Activated CD4-positive, alpha-beta T cell treated with anti-CD3 and anti-CD28 coated beads, Interleukin-2, amount 50 U/mL, for 4 hours (primary cell): ENCODE results near the gene SAFB2.

ENCODE experiments used
- DNase-seq, 2 experiments: peaks; one replicate each; pipeline ENCODE4 v3.0.0-alpha.2; 2020

Gene SAFB2

GRCh38 chr19:5578097-5578846, 44.3 kb downstream of the SAFB2 start:
- peak; percentile 53 for DNase-seq

- no peak for DNase-seq
Measured at GRCh38 chr19:5575590-5575989, 47.0 kb downstream of the SAFB2 start.

GRCh38 chr19:5572556-5573286, 49.9 kb downstream of the SAFB2 start:
- DNase-seq: no peak

GRCh38 chr19:5571777-5572176, 50.8 kb downstream of the SAFB2 start:
- no peak for DNase-seq

- DNase-seq: no peak
Measured at GRCh38 chr19:5567970-5568407, 54.6 kb downstream of the SAFB2 start.

- DNase-seq: no peak
Measured at GRCh38 chr19:5567360-5567969, 55.1 kb downstream of the SAFB2 start, which contains the start of gene TINCR. Gene TINCR (minus strand): TSS chr19:5567953.

GRCh38 chr19:5564930-5565329, 57.6 kb downstream of the SAFB2 start:
- no peak for DNase-seq

GRCh38 chr19:5563935-5564612, 58.5 kb downstream of the SAFB2 start:
- no peak for DNase-seq

- DNase-seq: no peak
Measured at GRCh38 chr19:5563008-5563431, 59.6 kb downstream of the SAFB2 start.

GRCh38 chr19:5562280-5562679, 60.3 kb downstream of the SAFB2 start:
- DNase-seq: no peak

GRCh38 chr19:5561559-5561958, 61.0 kb downstream of the SAFB2 start:
- DNase-seq: no peak

- no peak for DNase-seq
Measured at GRCh38 chr19:5560156-5560555, 62.4 kb downstream of the SAFB2 start.

GRCh38 chr19:5559804-5560133, 62.8 kb downstream of the SAFB2 start:
- no peak for DNase-seq

- no peak for DNase-seq
Measured at GRCh38 chr19:5558101-5558621, 64.4 kb downstream of the SAFB2 start.

GRCh38 chr19:5557691-5558090, 64.9 kb downstream of the SAFB2 start:
- DNase-seq: no peak

GRCh38 chr19:5554828-5555227, 67.7 kb downstream of the SAFB2 start:
- no peak for DNase-seq

- no peak for DNase-seq
Measured at GRCh38 chr19:5553892-5554291, 68.7 kb downstream of the SAFB2 start.

GRCh38 chr19:5547881-5548280, 74.7 kb downstream of the SAFB2 start:
- no peak for DNase-seq

- DNase-seq: no peak
Measured at GRCh38 chr19:5545984-5546383, 76.6 kb downstream of the SAFB2 start.

- DNase-seq: no peak
Measured at GRCh38 chr19:5545051-5545450, 77.5 kb downstream of the SAFB2 start.

GRCh38 chr19:5542665-5543064, 79.9 kb downstream of the SAFB2 start:
- DNase-seq: no peak

- no peak for DNase-seq
Measured at GRCh38 chr19:5541456-5541855, 81.1 kb downstream of the SAFB2 start.

GRCh38 chr19:5540208-5540607, 82.4 kb downstream of the SAFB2 start:
- no peak for DNase-seq
